Measurements from ENCODE around the gene PGRMC2. TPM values are rescaled to one million over a fixed set of nuclear protein-coding genes. Genes with fewer than 3 reads are reported as not detected.

The PGRMC2 gene
- total and polyA plus RNA-seq, 2 of the 8 experiments (the other 6 are each of a cell fraction or from before 2014, with no cell fraction given) = 9.5 to 85.3 TPM

- POLR2A ChIA-PET (ENCODE audit: partially characterized antibody) = no interaction called here
- H3K4me1 ChIP-seq (replicated peaks in 1 of 4; ENCODE audit: control insufficient read depth in 3 of 4, insufficient read depth in 4 of 4, low read length in 3 of 4) = peaks cover 0 to 7% (median under 1%) of the 10 kb centered on the region in 4 experiments; a peak in 3 of 7 replicates
- DNase-seq (ENCODE audit: low read depth in 1 of 2, low spot score in 2 of 2) = no peak
- no peak overlapping the region for H3K14ac ChIP-seq (ENCODE audit: insufficient read length)
- H3K23me2 ChIP-seq (ENCODE audit: low read depth, low read length) = no peaks in the 10 kb centered on the region
- no peak overlapping the region for H3K9ac ChIP-seq (replicated peaks in 1 of 4; ENCODE audit: extremely low read depth in 1 of 4, low read depth in 3 of 4, low read length in 3 of 4)
- TF ChIP-seq MAFK (IDR thresholded peaks at IDR 0.05; ENCODE audit: low read depth, low read length) (no peak), ATF3 (IDR thresholded peaks at IDR 0.05; ENCODE audit: insufficient read depth, low read depth, low read length) (no peak), GTF2F1 (IDR thresholded peaks at IDR 0.05; ENCODE audit: borderline replicate concordance, low read depth, low read length) (no peak), EZH2 (IDR thresholded peaks at IDR 0.05; ENCODE audit: low read depth, low read length, severe bottlenecking) (no peak), MAX (IDR thresholded peaks at IDR 0.05) (no peak)
- H3K79me1 ChIP-seq (ENCODE audit: low read depth, low read length) = no peaks in the 10 kb centered on the region
- H3K27ac ChIP-seq (ENCODE audit: low read depth, low read length) = no peak overlapping the region
- no peaks in the 10 kb centered on the region for H3K79me2 ChIP-seq (ENCODE audit: control insufficient read depth in 1 of 2, insufficient read depth in 2 of 2, low read length in 2 of 2)
- H4K91ac ChIP-seq (replicated peaks; ENCODE audit: insufficient read length, low read length) = no peak overlapping the region
- H3K9me3 ChIP-seq (ENCODE audit: insufficient read depth in 2 of 2, low read depth in 1 of 2, low read length in 1 of 2) = no peaks in the 10 kb centered on the region
- no peak overlapping the region for H4K5ac ChIP-seq (ENCODE audit: insufficient read length, low read depth, low read length)
- H3K18ac ChIP-seq (ENCODE audit: extremely low read depth, low read length) = no peak overlapping the region
- CTCF ChIA-PET (ENCODE audit: partially characterized antibody) = no interaction called here
- H2BK12ac ChIP-seq (ENCODE audit: low read depth, low read length) = no peak overlapping the region
- FAIRE-seq = no peak
- no peak overlapping the region for H2AFZ ChIP-seq (ENCODE audit: low read length)
- no peak overlapping the region for H3K56ac ChIP-seq (replicated peaks; ENCODE audit: insufficient read length, low read depth, low read length)
- no peak overlapping the region for H2BK15ac ChIP-seq (ENCODE audit: low read length)
- no peaks in the 10 kb centered on the region; a peak in 1 of 7 replicates for H3K27me3 ChIP-seq (replicated peaks in 1 of 4; ENCODE audit: control insufficient read depth in 3 of 4, extremely low read depth in 1 of 4, insufficient read depth in 3 of 4, low read length in 3 of 4)
- H3K4me3 ChIP-seq (ENCODE audit: extremely low read depth in 1 of 4, insufficient read depth in 2 of 4, low read depth in 3 of 4, low read length in 4 of 4) = no peak overlapping the region
- no peak overlapping the region for H2BK20ac ChIP-seq (ENCODE audit: low read length)
- no peak overlapping the region for H3K4me2 ChIP-seq (ENCODE audit: insufficient read depth in 1 of 2, low read depth in 2 of 2, low read length in 2 of 2)
- no peaks in the 10 kb centered on the region for H4K20me1 ChIP-seq (replicated peaks in 1 of 2; ENCODE audit: control insufficient read depth in 1 of 2, insufficient read depth in 2 of 2, low read length in 2 of 2)
- no peak overlapping the region for H2BK5ac ChIP-seq (ENCODE audit: low read depth, low read length)
- H2BK120ac ChIP-seq (replicated peaks; ENCODE audit: low read depth, low read length) = no peak overlapping the region
- H4K8ac ChIP-seq (ENCODE audit: extremely low read depth, insufficient read depth, low read length) = no peak overlapping the region
- no peak overlapping the region for H3K4ac ChIP-seq (replicated peaks; ENCODE audit: insufficient read length, low read depth, low read length)
- H3K23ac ChIP-seq (ENCODE audit: insufficient read length) = no peak overlapping the region
- H3K36me3 ChIP-seq (ENCODE audit: control insufficient read depth in 2 of 4, insufficient read depth in 4 of 4, low read length in 3 of 4) = no peaks in the 10 kb centered on the region
- H2AK5ac ChIP-seq (ENCODE audit: low read depth, low read length) = no peak overlapping the region
Measured at GRCh38 chr4:128332081-128332480, 44.5 kb upstream of the PGRMC2 start.
